NB4 (cell line): Measurements from ENCODE around the gene MYADML2.

Source experiments
- DNase-seq: peaks from one replicate; pipeline ENCODE4 v3.0.0; 2010; ENCODE audit warnings: low read depth
- H3K4me3 ChIP-seq: one replicate; pipeline ENCODE4 v1.5.1; 2011; ENCODE audit warnings: mild to moderate bottlenecking, low read depth, low read length, moderate library complexity
- CTCF ChIP-seq: IDR thresholded peaks from one replicate; pipeline ENCODE4 v1.5.1; 2012; ENCODE audit warnings: low read depth, low read length
- MYC ChIP-seq: IDR thresholded peaks from 2 replicates; pipeline ENCODE4 v1.6.1; 2011; ENCODE audit warnings: low read depth, low read length
- POLR2A ChIP-seq: IDR thresholded peaks from 2 replicates; pipeline ENCODE4 v1.6.1; 2011; ENCODE audit warnings: mild to moderate bottlenecking; ENCODE audit not compliant: insufficient read length; ENCODE audit errors: extremely low read depth
- TF ChIP-seq, protein P1 (sequence below): IDR thresholded peaks from 2 replicates; pipeline ENCODE4 v1.6.1; 2011; ENCODE audit warnings: low read depth, low read length

The MYADML2 gene

GRCh38 chr17:81958633-81959342 is 11.8 kb upstream of the MYADML2 start:
- TF ChIP-seq MYC = no peak
- no peak for TF ChIP-seq POLR2A
- no peak for TF ChIP-seq CTCF
- TF ChIP-seq, protein P1, sequence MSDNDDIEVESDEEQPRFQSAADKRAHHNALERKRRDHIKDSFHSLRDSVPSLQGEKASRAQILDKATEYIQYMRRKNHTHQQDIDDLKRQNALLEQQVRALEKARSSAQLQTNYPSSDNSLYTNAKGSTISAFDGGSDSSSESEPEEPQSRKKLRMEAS = no peak
- no peak overlapping the region for H3K4me3 ChIP-seq
- DNase-seq = no peak

DNA sequence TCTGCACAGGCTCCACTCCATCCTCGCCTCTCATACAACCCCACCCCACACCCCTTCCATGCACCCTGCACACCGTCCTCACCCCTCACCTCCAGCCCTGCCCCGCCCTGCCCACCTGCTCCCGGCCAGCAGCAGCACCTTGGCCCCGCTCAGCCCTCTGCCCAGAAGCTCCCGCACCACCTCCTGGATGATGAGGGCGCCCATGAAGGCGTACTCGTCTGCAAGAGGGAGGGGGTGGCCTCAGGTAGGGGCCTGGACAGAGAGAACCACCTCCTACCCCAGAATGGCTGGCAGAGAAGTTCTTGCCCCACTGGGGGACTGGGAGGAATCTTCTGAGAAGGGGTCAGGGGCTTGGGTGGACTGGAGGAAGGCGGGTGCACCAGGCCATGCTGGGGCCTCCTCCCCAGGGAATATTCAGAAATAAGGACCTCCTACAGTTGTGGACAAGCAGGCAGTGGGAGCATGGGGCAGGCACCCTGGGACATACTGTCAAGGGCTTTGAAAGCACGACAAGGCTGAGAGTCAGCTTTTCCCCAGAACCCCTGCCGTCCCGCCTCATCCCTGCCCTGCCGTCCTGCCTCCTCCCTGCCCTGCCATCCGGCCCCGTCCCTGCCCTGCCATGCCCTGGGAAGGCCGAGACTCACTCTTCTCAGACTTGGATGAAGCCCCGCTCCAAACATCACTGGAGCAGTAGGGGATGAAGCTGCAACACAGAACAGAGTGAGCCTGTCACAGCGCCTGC is 10.8 kb upstream of the MYADML2 start:
- no peak for DNase-seq
- TF ChIP-seq POLR2A (no peak), CTCF (no peak), MYC (no peak)
- TF ChIP-seq, protein P1 = no peak
- no peak overlapping the region for H3K4me3 ChIP-seq

DNA sequence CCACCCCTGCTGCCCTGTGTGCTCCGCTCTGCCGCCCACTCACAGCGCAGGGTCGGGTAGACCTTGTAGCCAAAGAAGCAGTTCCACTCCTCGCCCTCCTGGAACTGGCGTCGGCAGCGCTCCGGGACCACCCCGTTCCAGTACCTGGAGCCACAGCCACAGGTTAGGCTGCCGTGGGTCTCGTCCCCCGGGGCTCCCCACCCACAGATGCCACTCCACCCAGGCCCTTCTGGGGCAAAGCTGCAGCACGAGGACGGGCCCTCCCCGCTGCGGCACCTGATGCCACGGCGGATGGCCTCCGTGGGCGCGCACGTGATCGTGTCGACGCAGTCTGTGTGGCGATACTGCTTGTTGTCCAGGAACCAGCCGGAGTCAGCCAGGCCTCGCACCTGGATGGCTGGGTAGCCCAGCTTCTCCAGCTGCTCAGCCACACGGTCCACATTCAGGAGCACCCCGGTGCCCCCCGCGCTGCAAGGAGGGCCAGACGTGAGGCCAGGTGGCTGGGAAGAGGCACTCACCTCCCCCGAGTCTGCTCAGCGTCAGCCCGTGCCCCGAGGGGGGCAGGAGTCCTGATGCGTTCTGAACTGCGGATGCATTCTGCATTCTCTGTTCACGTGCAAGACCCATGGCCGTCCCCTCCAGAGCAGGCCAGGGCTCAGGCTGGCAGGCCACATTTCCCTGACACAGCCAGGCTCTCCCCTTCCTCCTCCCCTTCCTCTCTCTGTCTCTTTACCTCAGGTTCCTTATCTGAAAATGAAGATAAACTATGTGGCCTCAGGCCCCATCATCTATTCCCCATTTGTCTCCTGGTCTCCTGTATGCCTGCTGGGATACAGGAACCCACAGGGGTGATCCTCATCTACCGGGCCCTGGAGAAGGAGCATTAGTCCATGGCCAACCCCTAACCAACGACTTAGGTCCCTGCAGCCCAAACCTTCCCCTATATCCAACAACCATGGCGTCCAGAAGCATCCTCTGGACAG is 9.9 kb upstream of the MYADML2 start:
- no peak for TF ChIP-seq POLR2A
- TF ChIP-seq, protein P1 = no peak
- no peak for TF ChIP-seq CTCF
- no peak for TF ChIP-seq MYC

DNA sequence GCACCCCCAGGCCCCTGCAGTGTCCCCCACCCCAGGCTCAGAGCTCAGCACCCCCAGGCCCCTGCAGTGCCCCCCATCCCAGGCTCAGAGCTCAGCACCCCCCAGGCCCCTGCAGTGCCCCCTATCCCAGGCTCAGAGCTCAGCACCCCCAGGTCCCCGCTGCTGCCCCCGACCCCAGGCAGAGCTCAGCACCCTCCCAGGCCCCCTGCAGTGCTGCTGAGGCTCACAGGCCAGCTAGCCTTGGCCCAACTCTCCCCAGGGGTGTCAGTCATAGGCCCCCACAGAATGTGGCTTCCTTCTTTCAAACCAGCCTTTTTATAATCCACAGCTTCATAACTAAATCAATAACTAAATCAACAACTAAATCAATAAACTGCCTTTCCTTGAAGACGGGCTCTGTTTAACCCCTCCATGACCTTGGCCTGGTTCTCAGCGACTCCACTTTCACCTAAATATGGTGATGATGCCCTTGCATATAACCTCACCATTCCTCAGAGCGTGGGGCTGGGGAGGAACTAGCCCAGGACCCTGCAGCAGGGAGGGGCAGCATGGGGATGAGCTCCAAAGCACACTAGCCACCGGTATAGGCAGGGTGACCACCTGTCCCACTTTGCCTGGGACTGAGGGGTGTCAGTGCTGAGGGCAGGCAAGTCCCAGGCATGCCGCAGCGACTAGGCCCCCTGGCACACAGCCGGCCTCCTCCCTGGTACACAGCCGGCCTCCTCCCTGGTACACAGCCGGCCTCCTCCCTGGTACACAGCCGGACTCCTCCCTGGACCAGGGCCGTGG is 8.9 kb upstream of the MYADML2 start:
- no peak overlapping the region for H3K4me3 ChIP-seq

More for the DNA sequence above, 9.9 kb upstream of the MYADML2 start:
- DNase-seq = no peak
- H3K4me3 ChIP-seq = no peak overlapping the region

More for the DNA sequence above, 8.9 kb upstream of the MYADML2 start:
- TF ChIP-seq POLR2A (no peak), MYC (no peak), CTCF (no peak)
- TF ChIP-seq, protein P1 = no peak
- DNase-seq = no peak
